Neutrophil (primary cell): ENCODE results near the gene TRIM25.

Experiments used
- H3K27ac ChIP-seq: fragments of 200-600 bp; sonication (generic); 2 replicates; pipeline ENCODE4 v1.5.1; 2016; ENCODE audit warnings: mild to moderate bottlenecking, moderate library complexity
- H3K27me3 ChIP-seq: fragments of 200-600 bp; sonication (generic); 2 replicates; pipeline ENCODE4 v1.6.0; 2016; ENCODE audit warnings: mild to moderate bottlenecking
- H3K36me3 ChIP-seq: fragments of 200-600 bp; sonication (generic); 2 replicates; pipeline ENCODE4 v1.5.1; 2017
- H3K4me1 ChIP-seq, 2 experiments: fragments of 200-600 bp in 1 of 2; sonication (generic) in 1 of 2; 1 replicate in 1 of 2; 2 replicates in 1 of 2; pipeline versions ENCODE4 v1.5.1 to v1.6.1; 2013 to 2016; ENCODE audit warnings: low read depth in 1 of 2, low read length in 1 of 2, mild to moderate bottlenecking in 1 of 2, moderate library complexity in 1 of 2; ENCODE audit not compliant: control insufficient read depth in 1 of 2, insufficient read depth in 1 of 2
- H3K4me3 ChIP-seq, 2 experiments: fragments of 200-600 bp in 1 of 2; sonication (generic) in 1 of 2; 1 replicate in 1 of 2; 2 replicates in 1 of 2; pipeline ENCODE4 v1.5.1; 2013 to 2016; ENCODE audit warnings: low read depth in 1 of 2, low read length in 1 of 2, mild to moderate bottlenecking in 1 of 2, moderate library complexity in 1 of 2
- H3K9me3 ChIP-seq: fragments of 200-600 bp; sonication (generic); 2 replicates; pipeline ENCODE4 v1.5.1; 2016
- CTCF ChIP-seq: fragments of 200-600 bp; sonication (generic); IDR thresholded peaks from 2 replicates; pipeline ENCODE4 v1.5.1; 2016; ENCODE audit warnings: antibody characterized with exemption

TRIM25 gene

GRCh38 chr17:56870081-56870651 lies 43.7 kb downstream of the TRIM25 start:
- H3K27me3 ChIP-seq: no peaks in the 10 kb centered on the region
- TF ChIP-seq CTCF: no peak
- no peaks in the 10 kb centered on the region for H3K36me3 ChIP-seq
- H3K4me3 ChIP-seq: no peak overlapping the region
- H3K9me3 ChIP-seq: no peaks in the 10 kb centered on the region
- no peak overlapping the region for H3K27ac ChIP-seq
- H3K4me1 ChIP-seq: no peaks in the 10 kb centered on the region

GRCh38 chr17:56868716-56869115 lies 45.1 kb downstream of the TRIM25 start:
- TF ChIP-seq CTCF: no peak
- H3K4me3 ChIP-seq: no peak overlapping the region
- no peaks in the 10 kb centered on the region for H3K9me3 ChIP-seq
- no peaks in the 10 kb centered on the region for H3K27me3 ChIP-seq
- H3K36me3 ChIP-seq: no peaks in the 10 kb centered on the region
- no peaks in the 10 kb centered on the region for H3K4me1 ChIP-seq
- no peak overlapping the region for H3K27ac ChIP-seq

GRCh38 chr17:56867948-56868376 lies 45.9 kb downstream of the TRIM25 start:
- no peaks in the 10 kb centered on the region for H3K4me1 ChIP-seq
- no peaks in the 10 kb centered on the region for H3K27me3 ChIP-seq
- no peaks in the 10 kb centered on the region for H3K9me3 ChIP-seq
- no peak overlapping the region for H3K27ac ChIP-seq
- no peaks in the 10 kb centered on the region for H3K36me3 ChIP-seq
- TF ChIP-seq CTCF: no peak
- H3K4me3 ChIP-seq: no peak overlapping the region

- no peak for TF ChIP-seq CTCF
- Histone ChIP-seq H3K36me3 (no peaks in the 10 kb centered on the region), H3K4me1 (no peaks in the 10 kb centered on the region), H3K27me3 (no peaks in the 10 kb centered on the region), H3K27ac (no peak overlapping the region), H3K4me3 (no peak overlapping the region), H3K9me3 (no peaks in the 10 kb centered on the region)
These were observed 47.4 kb downstream of the TRIM25 start for GRCh38 chr17:56866496-56866895.

- Histone ChIP-seq H3K36me3 (no peaks in the 10 kb centered on the region), H3K27ac (no peak overlapping the region), H3K27me3 (no peaks in the 10 kb centered on the region), H3K4me1 (no peaks in the 10 kb centered on the region), H3K4me3 (no peak overlapping the region), H3K9me3 (no peaks in the 10 kb centered on the region)
- no peak for TF ChIP-seq CTCF
These were observed 47.8 kb downstream of the TRIM25 start for GRCh38 chr17:56866076-56866475.

GRCh38 chr17:56863974-56864373 lies 49.9 kb downstream of the TRIM25 start:
- H3K27me3 ChIP-seq: no peaks in the 10 kb centered on the region
- H3K4me3 ChIP-seq: no peak overlapping the region
- no peak for TF ChIP-seq CTCF
- no peak overlapping the region for H3K27ac ChIP-seq
- no peaks in the 10 kb centered on the region for H3K4me1 ChIP-seq
- no peaks in the 10 kb centered on the region for H3K36me3 ChIP-seq
- no peaks in the 10 kb centered on the region for H3K9me3 ChIP-seq
